ENCODE data around the gene ZNF526. TPM values are rescaled to one million over a fixed set of nuclear protein-coding genes. Genes with fewer than 3 reads are reported as not detected.

Gene ZNF526
- total RNA-seq, 1 experiment from 2014 or later, result 13.1 TPM

DNA sequence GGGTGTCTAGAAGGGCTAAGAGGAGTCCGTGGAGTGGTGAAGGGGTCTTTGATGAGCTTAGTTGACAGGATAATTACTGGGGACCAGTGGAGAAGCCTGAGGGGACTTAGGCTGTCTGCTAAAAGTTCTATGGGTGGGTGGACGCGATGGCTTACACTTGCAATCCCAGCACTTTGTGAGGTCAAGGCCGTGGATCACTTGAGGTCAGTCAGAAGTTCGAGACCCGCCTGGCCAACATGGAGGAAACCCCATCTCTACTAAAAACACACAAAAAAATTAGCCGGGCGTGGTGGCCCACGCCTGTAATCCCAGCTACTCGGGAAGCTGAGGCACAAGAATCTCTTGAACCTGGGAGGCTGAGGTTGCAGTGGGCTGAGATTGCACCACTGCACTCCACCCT, 25.1 kb downstream of the ZNF526 start:
- CTCF ChIA-PET, result interaction anchor here (0.5 to 3.8 kb wide), 11 partner anchors 13 to 195 kb away, joined by 3 to 63 read pairs (median 5); partner anchors contain the start of gene CIC
- Histone ChIP-seq H3K4me2 (ENCODE audit: low read length) (peak overlapping the region; percentile 84), H3K4me3 (replicated peaks in 1 of 2; ENCODE audit: low read depth in 1 of 2, low read length in 2 of 2) (peak overlapping the region; percentile 69 to 93; a peak in 3 of 4 replicates), H2AFZ (ENCODE audit: low read depth, low read length, poor library complexity, severe bottlenecking) (no peak overlapping the region), H3K27ac (ENCODE audit: low read depth, low read length) (peak overlapping the region; percentile 78), H3K79me2 (ENCODE audit: insufficient read depth, low read length) (peaks cover 34% of the 10 kb centered on the region), H4K20me1 (ENCODE audit: insufficient read depth) (no peaks in the 10 kb centered on the region; the same call in 1 of the 2 replicates), H3K27me3 (ENCODE audit: insufficient read depth, low read length) (no peaks in the 10 kb centered on the region), H3K9me3 (ENCODE audit: control insufficient read depth in 1 of 2, insufficient read depth in 1 of 2, low read depth in 1 of 2, low read length in 2 of 2) (no peaks in the 10 kb centered on the region), H3K4me1 (ENCODE audit: control insufficient read depth in 1 of 2, insufficient read depth in 2 of 2, low read length in 2 of 2) (peaks cover 13 to 45% of the 10 kb centered on the region in 2 experiments), H3K36me3 (ENCODE audit: control insufficient read depth in 1 of 2, insufficient read depth in 2 of 2, low read length in 2 of 2) (peaks cover 4 to 6% of the 10 kb centered on the region in 2 experiments; a peak in 1 of 4 replicates), H3K9me2 (ENCODE audit: insufficient read depth) (no peaks in the 10 kb centered on the region), H3K9ac (ENCODE audit: low read length) (no peak overlapping the region)
- BruUV-seq (replicated peaks), result no TSS peak
- intact Hi-C loops (cut with micrococcal nuclease), result no loop called here
- RAD21 ChIA-PET (ENCODE audit: low non-redundant PET in 1 of 2, low total read pairs in 2 of 2, uncharacterized antibody in 2 of 2, unreplicated experiment in 2 of 2), result interaction anchor here in 1 of 2 experiments (1.0 to 1.8 kb wide), 2 partner anchors 34 to 35 kb away, joined by 4 to 9 read pairs; no protein-coding TSS in a partner anchor
- no peak for DNase-seq (ENCODE audit: low read depth, low spot score)
- POLR2A ChIA-PET, result interaction anchor here (1.8 kb wide), 1 partner anchor 57 kb away, joined by 7 read pairs; the partner anchor contains the start of genes PAFAH1B3 and PRR19
- TF ChIP-seq SIN3A (IDR thresholded peaks at IDR 0.05; ENCODE audit: low read depth) (no peak), TCF7L2 (IDR thresholded peaks at IDR 0.05; ENCODE audit: borderline replicate concordance, extremely low read depth, insufficient read depth, insufficient read length) (no peak), SP1 (IDR thresholded peaks at IDR 0.05; ENCODE audit: low read depth) (no peak), ZFX (IDR thresholded peaks at IDR 0.05) (no peak), RAD21 (IDR thresholded peaks at IDR 0.05; ENCODE audit: low read depth) (no peak), JUND (IDR thresholded peaks at IDR 0.05) (no peak), CBX3 (IDR thresholded peaks at IDR 0.05; ENCODE audit: low read depth) (no peak), EZH2phosphoT487 (IDR thresholded peaks at IDR 0.05; ENCODE audit: borderline replicate concordance) (no peak), FOSL1 (IDR thresholded peaks at IDR 0.05; ENCODE audit: low read depth) (no peak), EZH2 (IDR thresholded peaks at IDR 0.05) (no peak), CEBPB (IDR thresholded peaks at IDR 0.05; ENCODE audit: low read depth) (no peak)
- TF ChIP-seq, protein P1, sequence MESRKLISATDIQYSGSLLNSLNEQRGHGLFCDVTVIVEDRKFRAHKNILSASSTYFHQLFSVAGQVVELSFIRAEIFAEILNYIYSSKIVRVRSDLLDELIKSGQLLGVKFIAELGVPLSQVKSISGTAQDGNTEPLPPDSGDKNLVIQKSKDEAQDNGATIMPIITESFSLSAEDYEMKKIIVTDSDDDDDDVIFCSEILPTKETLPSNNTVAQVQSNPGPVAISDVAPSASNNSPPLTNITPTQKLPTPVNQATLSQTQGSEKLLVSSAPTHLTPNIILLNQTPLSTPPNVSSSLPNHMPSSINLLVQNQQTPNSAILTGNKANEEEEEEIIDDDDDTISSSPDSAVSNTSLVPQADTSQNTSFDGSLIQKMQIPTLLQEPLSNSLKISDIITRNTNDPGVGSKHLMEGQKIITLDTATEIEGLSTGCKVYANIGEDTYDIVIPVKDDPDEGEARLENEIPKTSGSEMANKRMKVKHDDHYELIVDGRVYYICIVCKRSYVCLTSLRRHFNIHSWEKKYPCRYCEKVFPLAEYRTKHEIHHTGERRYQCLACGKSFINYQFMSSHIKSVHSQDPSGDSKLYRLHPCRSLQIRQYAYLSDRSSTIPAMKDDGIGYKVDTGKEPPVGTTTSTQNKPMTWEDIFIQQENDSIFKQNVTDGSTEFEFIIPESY (IDR thresholded peaks at IDR 0.05; ENCODE audit: extremely low read depth, insufficient replicate concordance, low read length), result no peak
- TF ChIP-seq, protein P2, sequence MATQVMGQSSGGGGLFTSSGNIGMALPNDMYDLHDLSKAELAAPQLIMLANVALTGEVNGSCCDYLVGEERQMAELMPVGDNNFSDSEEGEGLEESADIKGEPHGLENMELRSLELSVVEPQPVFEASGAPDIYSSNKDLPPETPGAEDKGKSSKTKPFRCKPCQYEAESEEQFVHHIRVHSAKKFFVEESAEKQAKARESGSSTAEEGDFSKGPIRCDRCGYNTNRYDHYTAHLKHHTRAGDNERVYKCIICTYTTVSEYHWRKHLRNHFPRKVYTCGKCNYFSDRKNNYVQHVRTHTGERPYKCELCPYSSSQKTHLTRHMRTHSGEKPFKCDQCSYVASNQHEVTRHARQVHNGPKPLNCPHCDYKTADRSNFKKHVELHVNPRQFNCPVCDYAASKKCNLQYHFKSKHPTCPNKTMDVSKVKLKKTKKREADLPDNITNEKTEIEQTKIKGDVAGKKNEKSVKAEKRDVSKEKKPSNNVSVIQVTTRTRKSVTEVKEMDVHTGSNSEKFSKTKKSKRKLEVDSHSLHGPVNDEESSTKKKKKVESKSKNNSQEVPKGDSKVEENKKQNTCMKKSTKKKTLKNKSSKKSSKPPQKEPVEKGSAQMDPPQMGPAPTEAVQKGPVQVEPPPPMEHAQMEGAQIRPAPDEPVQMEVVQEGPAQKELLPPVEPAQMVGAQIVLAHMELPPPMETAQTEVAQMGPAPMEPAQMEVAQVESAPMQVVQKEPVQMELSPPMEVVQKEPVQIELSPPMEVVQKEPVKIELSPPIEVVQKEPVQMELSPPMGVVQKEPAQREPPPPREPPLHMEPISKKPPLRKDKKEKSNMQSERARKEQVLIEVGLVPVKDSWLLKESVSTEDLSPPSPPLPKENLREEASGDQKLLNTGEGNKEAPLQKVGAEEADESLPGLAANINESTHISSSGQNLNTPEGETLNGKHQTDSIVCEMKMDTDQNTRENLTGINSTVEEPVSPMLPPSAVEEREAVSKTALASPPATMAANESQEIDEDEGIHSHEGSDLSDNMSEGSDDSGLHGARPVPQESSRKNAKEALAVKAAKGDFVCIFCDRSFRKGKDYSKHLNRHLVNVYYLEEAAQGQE (IDR thresholded peaks at IDR 0.05; ENCODE audit: low read depth), result no peak
- TF ChIP-seq, protein P3, sequence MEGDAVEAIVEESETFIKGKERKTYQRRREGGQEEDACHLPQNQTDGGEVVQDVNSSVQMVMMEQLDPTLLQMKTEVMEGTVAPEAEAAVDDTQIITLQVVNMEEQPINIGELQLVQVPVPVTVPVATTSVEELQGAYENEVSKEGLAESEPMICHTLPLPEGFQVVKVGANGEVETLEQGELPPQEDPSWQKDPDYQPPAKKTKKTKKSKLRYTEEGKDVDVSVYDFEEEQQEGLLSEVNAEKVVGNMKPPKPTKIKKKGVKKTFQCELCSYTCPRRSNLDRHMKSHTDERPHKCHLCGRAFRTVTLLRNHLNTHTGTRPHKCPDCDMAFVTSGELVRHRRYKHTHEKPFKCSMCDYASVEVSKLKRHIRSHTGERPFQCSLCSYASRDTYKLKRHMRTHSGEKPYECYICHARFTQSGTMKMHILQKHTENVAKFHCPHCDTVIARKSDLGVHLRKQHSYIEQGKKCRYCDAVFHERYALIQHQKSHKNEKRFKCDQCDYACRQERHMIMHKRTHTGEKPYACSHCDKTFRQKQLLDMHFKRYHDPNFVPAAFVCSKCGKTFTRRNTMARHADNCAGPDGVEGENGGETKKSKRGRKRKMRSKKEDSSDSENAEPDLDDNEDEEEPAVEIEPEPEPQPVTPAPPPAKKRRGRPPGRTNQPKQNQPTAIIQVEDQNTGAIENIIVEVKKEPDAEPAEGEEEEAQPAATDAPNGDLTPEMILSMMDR (IDR thresholded peaks at IDR 0.05 in 2 of 3, conservative IDR thresholded peaks at IDR 0.05 in 1 of 3; ENCODE audit: borderline replicate concordance in 1 of 3, insufficient read depth in 1 of 3, low read depth in 2 of 3, low read length in 2 of 3), result no peak
- ATAC-seq, result no peak
